GM18873 (cell line): ENCODE measurements around the gene TRPM7.
"Not testable (repeated sequence)": the region's sequence is repeated elsewhere in the genome, so short reads cannot be mapped to it uniquely, and the experiment has no call there.

Experiments used
- ATAC-seq: cut with Tn5 transposase; IDR thresholded peaks from one replicate; pipeline ENCODE4 v1.9.1; 2021; ENCODE audit warnings: mild to moderate bottlenecking, moderate library complexity, moderate number of reproducible peaks; ENCODE audit not compliant: unreplicated experiment, low FRiP score

TRPM7 gene

GRCh38 chr15:50686469-50687301 is at the start of gene TRPM7:
Gene TRPM7, minus strand, starts transcription at chr15:50686797. Its CDS starts 264 bp downstream, at chr15:50686533.
- ATAC-seq: peak; percentile 67

GRCh38 chr15:50735156-50735555 is 48.6 kb upstream of the TRPM7 start:
- ATAC-seq: no peak

- no peak for ATAC-seq
These were observed 39.7 kb upstream of the TRPM7 start for GRCh38 chr15:50726315-50726714.

DNA sequence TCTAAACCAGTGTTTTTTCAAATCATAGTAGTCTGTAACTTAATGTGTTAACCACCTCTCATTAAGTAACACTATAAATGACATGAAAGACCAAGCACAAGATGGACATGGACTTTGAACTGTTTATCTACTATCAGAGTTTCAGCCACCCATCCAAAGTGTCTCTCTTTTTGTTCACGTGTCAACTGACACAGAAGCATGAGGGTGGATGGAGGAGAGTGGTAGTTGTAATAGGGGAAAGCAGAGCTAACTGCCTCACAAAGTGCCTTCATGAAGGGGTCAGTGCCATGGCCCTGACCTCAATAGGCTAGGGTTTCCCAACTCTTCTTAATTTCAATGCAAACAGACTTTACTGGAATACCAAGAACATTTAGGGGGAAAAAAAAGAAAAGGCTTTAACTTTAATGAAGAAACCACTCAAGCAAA is 32.1 kb upstream of the TRPM7 start:
- ATAC-seq: no peak

- ATAC-seq: no peak
These were observed 25.4 kb upstream of the TRPM7 start for GRCh38 chr15:50712018-50712417.

GRCh38 chr15:50710585-50710984 is 24.0 kb upstream of the TRPM7 start:
- ATAC-seq: no peak

DNA sequence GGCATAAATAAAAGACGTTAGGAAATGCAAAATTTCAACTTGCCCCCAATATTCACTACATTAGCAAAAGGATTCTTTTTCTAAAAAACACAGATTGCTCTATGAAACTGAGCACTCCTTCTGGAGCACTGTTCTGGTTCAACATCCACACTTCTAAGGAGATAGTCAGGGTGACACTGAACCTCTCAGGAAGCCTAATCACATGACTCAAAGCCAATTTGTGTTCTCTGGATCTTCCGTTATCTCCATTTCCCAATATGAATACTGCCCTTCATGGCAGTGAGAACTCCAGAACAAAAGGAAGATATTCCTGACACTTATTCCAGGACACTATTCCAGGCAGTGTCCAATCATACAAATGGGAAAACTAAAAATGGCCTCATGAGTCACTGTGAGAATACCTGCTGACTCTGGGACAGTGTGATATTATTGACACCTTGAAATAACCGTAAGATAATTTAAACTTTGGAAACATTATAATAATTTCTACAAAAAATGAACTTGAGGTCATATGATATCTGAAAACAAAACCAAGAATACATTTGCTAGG is 21.4 kb upstream of the TRPM7 start:
- no peak for ATAC-seq

- ATAC-seq: no peak
These were observed 16.3 kb upstream of the TRPM7 start for GRCh38 chr15:50702762-50703334.

- ATAC-seq: no peak
These were observed 11.5 kb upstream of the TRPM7 start for GRCh38 chr15:50698101-50698500.

GRCh38 chr15:50697109-50697797 is 10.7 kb upstream of the TRPM7 start:
- ATAC-seq: no peak

GRCh38 chr15:50694634-50695165 is 8.1 kb upstream of the TRPM7 start:
- not testable (repeated sequence) for ATAC-seq

DNA sequence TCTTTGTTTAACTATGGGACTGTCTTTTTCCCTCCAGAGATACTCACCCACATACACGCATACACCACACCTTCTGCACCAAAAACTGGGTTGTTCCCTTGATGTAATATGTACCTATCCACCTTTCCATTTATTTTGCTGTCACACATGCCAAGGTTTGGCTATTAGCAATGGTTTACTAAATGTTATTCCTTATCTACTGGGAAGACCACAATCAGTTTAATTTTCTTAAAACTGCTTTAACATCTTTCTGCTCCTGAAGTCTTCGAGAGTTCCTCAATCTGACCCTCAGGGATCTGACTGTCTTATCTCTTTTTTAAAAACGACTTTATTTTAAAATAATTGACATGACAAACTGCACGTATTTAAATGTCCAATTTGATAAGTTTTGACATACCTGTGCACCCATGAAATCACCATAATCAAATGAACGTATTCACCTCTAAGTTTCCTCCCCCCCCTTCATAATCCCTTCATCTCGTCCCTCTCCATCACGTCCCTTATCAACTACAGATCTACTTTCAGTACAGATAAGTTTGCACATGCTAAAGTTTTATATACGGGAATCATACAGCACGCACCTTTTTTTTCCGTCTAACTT is 805 bp upstream of the TRPM7 start:
- no peak for ATAC-seq

DNA sequence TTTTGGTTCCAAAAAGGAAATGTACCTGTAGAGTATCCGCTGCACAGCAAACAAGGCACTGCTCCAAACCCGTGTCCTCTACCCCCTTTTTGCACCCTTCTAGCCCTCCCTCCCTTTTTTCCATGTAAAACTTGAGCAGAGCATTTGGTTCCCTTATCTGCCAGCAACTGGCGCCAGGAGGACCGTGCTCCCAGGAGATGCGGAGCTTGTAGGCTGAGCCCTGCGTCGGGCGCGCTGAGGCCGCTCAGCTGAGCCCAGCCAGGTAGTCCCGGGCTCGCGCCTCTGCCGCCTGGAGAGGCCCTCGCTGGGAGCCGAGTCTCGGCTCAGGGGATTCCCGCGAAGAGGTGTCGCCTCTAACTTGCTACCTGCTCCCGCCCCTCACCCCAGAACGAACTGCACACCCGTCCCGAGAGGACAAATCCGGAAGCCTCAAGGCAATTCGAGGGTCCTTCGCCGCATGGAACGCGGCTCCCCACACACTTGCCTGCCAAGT is 575 bp downstream of the TRPM7 start:
- ATAC-seq: peak; percentile 36

GRCh38 chr15:50685191-50685975 is 1.2 kb downstream of the TRPM7 start:
- ATAC-seq: no peak

DNA sequence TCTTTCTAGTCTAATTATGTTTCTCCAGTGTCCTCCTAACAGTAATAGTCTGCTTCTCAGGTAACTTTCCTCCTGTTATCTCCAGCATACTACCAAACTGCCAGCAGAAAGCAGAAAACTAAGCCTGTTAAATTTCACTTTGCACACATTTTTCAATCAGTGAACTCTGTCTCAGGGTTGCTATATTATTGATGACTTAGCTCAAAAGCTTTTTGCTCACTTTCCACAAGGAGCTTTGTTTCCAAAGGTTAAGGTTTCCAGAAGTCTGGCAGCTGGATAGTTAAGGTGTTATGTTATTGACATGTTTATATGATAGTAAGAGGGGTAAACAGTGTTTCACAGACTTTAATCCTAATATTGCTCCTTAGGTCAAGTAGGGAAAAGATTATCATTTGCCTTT is 5.1 kb downstream of the TRPM7 start:
- ATAC-seq: no peak

GRCh38 chr15:50676799-50677483 is 9.7 kb downstream of the TRPM7 start:
- ATAC-seq: no peak

GRCh38 chr15:50675535-50676144 is 11.0 kb downstream of the TRPM7 start:
- no peak for ATAC-seq

DNA sequence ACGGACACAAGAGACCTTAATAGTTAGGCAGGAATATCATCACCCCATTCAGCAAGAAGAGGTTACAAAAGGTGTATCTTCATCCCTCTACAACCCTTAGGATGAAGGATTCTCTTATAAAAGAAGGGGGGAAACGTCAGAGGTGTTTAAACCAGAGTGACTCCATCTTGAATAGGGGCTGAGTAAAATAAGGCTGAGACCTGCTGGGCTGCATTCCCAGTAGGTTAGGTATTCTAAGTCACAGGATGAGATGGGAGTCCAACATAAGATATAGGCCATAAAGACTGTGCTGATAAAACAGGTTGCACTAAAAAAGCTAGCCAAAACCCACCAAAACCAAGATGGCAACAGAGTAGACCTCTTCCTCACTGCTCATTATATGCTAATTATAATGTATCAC is 16.5 kb downstream of the TRPM7 start:
- no peak for ATAC-seq

GRCh38 chr15:50669611-50670010 is 17.0 kb downstream of the TRPM7 start:
- no peak for ATAC-seq
